ENCODE measurements around the gene RGS19.

- TF ChIP-seq CTCF (IDR thresholded peaks at IDR 0.05) (no peak), POLR2A (IDR thresholded peaks at IDR 0.05) (no peak)
Measured at GRCh38 chr20:64082126-64082731, 2.9 kb upstream of the RGS19 start.

All from heart left ventricle (tissue), 13 donors.